D341Med (cell line): Measurements from ENCODE around the gene AMDHD2.
"Not testable (repeated sequence)": the region's sequence is repeated elsewhere in the genome, so short reads cannot be mapped to it uniquely, and the experiment has no call there.

ENCODE experiments used
- DNase-seq: peaks from one replicate; pipeline ENCODE4 v3.0.0; 2012; ENCODE audit warnings: low spot score

AMDHD2 gene, protein sequence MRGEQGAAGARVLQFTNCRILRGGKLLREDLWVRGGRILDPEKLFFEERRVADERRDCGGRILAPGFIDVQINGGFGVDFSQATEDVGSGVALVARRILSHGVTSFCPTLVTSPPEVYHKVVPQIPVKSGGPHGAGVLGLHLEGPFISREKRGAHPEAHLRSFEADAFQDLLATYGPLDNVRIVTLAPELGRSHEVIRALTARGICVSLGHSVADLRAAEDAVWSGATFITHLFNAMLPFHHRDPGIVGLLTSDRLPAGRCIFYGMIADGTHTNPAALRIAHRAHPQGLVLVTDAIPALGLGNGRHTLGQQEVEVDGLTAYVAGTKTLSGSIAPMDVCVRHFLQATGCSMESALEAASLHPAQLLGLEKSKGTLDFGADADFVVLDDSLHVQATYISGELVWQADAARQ

DNA sequence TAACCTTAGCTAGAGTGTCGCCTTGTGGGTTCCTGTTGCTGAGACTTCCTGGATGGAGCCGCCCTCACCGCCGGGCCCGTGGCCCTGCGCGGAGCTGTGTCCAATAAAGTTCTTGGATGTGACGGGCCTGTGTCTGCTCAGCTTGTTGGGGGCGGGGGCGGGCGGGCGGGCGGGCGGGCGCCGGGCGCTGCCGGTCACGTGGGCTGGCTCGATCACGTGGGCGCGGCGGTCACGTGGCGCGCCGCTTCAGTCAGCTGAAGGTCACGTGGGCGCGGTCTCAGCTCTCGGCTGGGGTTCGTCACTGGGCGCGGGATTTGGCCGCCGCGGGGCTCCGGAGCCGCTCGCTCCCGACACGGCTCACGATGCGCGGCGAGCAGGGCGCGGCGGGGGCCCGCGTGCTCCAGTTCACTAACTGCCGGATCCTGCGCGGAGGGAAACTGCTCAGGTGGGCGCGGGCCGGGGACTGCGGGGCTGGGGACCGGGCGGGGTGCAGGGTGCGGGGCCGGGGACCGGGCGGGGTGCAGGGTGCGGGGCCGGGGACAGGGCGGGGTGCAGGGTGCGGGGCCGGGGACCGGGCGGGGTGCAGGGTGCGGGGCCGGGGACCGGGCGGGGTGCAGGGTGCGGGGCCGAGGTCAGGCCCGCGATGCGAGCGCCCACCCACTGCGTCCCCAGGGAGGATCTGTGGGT is at the start of gene AMDHD2:
Gene AMDHD2, plus strand, starts transcription at position 275 of the 687 bp plus-strand sequence. Its CDS starts 88 bp downstream, at position 363.
- DNase-seq, result peak; percentile 95

DNA sequence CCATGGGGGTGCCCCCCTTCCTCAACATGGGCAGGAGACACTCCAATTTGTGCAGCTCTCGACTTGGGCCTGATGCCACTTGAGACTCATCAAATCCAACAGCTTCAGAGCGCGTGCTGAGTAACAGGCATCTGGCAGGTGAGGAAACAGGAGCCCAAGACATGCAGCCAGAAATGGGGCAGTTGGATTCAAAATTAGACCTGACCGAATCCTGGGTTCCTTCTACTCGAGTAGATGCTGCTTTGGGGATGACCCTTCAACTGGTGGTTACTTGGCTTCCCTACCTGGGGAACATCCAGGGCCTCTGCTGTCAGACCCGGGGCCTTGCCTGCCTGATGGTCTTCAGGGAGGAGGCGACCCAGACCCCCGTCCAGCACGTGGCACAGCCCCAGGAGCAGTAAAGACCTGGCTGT is 49.6 kb upstream of the AMDHD2 start:
- no peak for DNase-seq

DNA sequence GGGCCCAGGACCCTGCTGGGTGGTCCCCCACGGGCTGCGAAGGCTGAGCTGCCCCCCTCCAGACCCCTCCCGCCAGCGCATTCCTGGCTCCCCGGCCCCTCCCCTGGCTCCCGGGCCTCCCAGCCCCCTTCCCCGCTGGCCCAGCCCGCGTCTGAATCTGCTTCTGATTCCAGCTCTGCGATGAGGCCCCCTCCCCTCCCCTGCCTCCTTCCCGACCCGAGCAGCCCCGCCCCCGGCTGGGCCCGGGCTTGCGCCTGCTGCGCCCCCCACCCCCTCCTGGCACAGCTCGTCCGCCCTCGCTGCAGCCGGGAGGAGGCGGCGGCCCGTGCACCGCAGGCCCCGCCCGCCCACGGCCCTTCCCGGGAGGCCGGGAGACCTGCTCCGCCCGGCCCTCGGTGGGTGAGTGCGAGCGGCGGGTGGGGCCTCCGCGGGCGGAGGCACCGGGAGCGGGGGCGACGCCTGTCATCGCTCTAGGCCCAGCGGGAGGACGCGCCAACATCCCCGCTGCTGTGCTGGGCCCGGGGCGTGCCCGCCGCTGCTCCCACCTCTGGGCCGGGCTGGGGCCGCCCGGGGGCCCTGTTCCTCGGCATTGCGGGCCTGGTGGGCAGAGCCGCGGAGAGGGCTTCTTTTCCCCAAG is 49.0 kb upstream of the AMDHD2 start, which contains the start of gene NTN3:
Gene NTN3, plus strand, starts transcription at position 282 of the 637 bp plus-strand sequence. CDS start 405 bp downstream, outside the sequence.
- DNase-seq, result peak; percentile 89

DNA sequence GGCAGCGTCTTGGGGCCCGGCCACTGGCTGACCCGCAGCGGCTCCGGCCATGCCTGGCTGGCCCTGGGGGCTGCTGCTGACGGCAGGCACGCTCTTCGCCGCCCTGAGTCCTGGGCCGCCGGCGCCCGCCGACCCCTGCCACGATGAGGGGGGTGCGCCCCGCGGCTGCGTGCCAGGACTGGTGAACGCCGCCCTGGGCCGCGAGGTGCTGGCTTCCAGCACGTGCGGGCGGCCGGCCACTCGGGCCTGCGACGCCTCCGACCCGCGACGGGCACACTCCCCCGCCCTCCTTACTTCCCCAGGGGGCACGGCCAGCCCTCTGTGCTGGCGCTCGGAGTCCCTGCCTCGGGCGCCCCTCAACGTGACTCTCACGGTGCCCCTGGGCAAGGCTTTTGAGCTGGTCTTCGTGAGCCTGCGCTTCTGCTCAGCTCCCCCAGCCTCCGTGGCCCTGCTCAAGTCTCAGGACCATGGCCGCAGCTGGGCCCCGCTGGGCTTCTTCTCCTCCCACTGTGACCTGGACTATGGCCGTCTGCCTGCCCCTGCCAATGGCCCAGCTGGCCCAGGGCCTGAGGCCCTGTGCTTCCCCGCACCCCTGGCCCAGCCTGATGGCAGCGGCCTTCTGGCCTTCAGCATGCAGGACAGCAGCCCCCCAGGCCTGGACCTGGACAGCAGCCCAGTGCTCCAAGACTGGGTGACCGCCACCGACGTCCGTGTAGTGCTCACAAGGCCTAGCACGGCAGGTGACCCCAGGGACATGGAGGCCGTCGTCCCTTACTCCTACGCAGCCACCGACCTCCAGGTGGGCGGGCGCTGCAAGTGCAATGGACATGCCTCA is 48.3 kb upstream of the AMDHD2 start:
- no peak for DNase-seq

DNA sequence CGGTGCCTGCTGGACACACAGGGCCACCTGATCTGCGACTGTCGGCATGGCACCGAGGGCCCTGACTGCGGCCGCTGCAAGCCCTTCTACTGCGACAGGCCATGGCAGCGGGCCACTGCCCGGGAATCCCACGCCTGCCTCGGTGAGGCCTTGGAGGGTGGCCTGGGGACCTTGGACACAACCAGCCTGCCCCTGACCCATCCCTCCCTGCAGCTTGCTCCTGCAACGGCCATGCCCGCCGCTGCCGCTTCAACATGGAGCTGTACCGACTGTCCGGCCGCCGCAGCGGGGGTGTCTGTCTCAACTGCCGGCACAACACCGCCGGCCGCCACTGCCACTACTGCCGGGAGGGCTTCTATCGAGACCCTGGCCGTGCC is 47.7 kb upstream of the AMDHD2 start:
- no peak for DNase-seq

DNA sequence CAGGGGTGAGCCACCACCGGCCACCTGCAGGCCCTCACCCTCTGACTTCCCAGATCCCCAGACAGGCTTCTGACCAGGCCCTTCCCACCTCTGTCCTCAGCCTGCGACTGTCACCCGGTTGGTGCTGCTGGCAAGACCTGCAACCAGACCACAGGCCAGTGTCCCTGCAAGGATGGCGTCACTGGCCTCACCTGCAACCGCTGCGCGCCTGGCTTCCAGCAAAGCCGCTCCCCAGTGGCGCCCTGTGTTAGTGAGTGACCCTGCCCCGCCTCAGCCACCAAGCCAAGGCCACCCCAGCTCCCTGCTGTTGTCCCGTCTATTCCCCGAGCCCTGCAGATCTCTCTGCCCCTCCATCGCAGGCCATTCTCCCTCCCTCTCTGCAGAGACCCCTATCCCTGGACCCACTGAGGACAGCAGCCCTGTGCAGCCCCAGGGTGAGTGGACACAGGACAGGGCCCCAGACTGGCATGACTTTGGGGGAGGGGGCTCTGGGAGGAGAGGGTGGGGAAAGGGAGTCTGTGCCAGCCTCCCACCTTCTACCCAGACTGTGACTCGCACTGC is 47.2 kb upstream of the AMDHD2 start:
- no peak for DNase-seq

DNA sequence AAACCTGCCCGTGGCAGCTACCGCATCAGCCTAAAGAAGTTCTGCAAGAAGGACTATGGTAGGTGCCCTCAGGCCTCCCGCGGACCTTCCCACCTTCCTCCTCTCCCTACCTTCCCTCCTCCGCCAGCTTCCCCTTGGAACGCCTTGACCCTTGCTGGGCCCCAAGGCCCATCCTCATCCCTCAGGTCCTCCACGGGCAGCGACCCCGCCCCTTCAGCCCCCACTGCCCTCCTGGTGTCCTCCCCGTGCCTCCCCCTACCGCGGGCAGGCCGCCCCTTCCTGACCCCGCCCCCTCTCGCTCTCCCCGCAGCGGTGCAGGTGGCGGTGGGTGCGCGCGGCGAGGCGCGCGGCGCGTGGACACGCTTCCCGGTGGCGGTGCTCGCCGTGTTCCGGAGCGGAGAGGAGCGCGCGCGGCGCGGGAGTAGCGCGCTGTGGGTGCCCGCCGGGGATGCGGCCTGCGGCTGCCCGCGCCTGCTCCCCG is 46.7 kb upstream of the AMDHD2 start:
- DNase-seq, result peak; percentile 64

DNA sequence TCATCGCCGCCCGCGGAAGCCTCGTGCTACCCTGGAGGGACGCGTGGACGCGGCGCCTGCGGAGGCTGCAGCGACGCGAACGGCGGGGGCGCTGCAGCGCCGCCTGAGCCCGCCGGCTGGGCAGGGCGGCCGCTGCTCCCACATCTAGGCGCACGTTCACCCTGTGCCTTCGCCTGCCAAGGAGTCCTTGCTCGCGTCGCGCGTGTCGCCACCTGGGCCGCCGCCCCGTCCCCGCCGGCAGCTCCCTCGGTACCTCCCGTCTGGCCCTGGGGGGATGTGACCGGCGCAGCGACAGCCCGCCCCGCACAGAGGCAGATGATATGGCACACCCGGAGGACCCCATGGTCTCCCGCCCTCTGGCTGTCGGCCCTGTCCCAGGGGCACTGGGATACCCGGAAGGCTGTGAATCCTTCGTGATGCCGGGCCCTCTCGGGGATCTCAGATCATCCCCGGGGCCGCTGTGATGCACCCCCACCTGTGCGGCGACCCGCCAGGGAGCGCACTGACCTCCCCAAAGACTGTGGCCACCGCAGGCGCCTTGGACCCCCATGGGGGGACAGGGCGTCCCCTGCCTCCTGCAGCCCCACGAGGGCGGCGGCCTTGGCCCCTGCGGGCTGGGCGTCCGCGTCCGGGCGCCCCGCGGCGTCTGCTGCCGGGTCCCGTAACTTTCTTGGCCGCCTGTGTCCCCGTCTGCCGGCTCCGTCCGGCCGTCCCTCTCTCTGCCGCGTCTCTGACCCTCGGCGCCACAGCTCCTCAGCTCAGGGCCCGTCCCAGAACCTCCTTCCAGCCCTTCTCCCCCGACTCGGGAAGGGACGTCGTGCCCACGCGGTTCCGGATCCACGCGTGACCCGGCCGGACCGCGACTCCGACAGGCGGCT is 45.9 kb upstream of the AMDHD2 start:
- DNase-seq, result peak; percentile 61

DNA sequence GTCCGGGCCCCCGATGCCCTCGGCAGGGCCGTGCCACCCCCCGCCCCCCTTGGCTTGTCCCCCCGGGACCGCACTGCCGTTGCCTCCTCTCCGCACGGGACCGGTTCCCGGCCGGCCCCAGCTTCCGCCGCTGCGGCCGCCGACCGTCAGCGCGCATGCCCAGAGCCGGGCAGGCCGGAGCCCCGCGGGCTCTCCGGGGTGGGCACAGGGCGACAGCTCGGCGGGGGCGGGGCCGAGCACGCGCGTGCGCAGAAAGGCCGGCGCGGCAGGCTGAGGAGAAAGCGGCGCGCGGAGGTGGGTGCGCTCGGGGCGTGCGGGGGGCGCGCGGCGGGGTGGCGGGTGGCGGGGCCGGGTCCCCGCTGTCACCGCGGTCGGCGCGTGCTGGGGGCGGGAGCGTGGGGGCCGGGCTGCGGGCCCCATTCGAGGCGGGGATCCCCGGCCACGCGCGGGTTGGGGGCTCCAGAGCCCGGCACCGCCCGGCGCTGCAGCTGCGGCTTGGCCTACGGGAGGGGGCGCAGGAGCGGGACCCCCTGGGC is 45.2 kb upstream of the AMDHD2 start, which contains the start of gene TBC1D24:
Gene TBC1D24, plus strand, starts transcription at position 251 of the 536 bp plus-strand sequence. CDS start 21,022 bp downstream, outside the sequence.
- peak; percentile 96 for DNase-seq

DNA sequence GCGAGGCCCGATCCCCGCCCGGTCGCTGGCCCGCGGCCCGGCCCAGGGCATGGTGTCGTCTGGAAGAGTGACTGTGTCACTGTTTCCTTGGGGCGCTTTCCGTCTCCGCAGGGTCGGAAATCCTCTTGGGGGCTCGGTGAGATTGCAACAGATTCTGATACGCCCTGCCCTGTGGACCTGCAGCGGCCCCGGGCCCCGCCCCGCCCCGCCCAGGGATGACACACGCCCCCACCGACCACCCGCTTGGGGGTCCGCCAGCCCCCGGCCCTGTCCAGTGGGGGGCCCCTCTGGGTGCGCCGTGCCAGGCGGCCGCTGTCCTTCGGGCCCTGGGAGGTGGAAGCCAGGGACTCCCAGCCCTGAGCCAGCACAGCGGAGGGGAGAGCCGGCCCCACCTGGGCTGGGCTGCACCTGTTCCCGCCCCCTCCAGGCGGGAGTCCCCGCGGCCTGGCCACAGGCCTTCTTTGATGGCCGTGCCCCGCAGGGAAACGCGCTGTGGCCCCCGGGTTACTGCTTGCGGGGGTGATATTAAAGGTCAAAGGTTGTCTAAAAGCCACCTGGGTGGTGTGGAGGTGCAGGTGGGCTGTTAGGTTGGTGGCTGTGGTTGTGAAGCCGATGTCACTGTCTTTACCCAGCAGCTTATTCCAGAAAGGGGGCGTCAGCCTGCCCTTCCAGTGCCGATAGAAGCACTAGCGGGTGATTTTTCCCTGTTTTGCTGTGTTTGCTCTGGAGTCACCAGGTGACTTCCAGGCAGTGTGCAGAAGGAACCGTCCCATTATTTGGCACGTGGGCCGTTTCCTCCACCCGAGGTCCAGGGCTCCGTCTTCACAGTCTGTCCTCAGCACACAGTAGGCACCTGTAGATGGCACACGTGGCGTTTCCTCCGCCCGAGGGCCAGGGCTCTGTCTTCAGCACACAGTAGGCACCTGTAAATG is 44.5 kb upstream of the AMDHD2 start:
- peak; percentile 64 for DNase-seq

DNA sequence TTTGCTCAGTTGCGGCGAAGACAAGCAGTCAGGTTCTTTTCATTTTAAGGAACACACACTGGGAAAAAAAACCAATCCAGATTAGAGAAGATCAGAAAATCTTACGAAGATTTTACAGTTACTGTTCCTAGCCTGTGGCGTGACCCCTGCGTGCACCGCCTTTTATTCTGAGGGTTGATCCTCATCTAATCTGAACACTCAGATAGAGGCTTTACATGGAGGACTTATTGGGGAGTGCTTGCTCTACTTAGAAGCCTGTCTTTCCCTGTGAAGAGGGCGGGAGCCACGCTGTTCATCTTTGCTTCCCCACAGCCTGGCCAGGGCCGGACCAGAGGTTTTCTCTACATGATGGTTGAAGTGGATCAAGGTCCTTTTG is 43.8 kb upstream of the AMDHD2 start:
- DNase-seq, result no peak

DNA sequence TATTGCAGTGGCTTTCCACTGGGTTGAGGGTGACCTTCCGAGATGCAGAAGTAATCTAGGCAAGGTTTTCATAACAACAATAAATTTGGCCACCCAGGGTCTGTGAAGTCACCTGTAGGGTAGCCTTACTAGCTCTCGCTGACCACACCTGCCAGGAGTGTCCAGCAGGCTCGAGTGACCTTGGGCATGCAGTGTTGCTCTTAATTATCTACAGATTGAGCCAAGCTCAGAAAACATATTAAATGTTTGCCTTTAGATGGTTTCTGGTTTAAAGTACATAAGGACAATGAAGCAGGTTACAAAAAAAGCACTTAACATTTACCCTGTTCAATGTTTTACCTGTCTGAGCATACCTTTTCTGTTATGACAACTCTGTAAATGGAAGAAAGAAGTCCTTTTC is 43.4 kb upstream of the AMDHD2 start:
- no peak for DNase-seq

DNA sequence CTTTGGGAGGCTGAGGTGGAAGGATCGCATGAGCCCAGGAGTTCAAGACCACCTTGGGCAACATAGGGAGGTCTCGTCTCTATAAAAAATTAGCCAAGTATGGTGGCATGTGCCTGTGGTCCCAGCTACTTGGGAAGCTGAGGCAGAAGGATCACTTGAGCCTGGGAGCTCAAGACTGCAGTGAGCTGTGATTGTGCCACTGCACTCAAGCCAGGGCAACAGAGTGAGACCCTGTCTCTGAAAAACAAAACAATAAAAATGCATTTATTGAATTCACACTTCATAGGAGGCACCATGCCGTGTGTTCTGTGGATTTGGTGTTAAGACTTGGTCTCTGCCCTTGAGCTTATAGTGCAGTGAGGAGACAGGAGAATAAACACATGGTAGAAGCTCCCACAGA is 42.8 kb upstream of the AMDHD2 start:
- DNase-seq, result no peak

DNA sequence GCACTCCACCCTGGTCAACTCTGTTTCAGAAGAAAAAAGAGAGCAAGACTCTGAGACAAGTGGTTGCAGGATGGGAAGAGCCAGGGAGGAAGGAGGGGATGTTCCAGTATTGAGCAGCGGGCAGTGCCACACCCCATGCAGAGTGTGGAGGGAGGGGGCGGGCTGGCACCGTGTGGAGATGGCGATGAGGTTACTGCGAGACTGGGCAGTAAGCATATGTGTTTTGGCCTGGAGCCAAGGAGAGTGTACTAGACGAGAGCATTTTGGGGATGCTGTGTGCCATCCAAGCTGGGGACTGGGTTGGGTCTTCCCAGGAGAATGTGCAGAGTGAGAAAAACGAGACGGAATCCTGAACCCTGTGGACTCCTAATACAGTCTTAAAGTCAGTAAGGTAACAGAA is 41.9 kb upstream of the AMDHD2 start:
- DNase-seq, result no peak

DNA sequence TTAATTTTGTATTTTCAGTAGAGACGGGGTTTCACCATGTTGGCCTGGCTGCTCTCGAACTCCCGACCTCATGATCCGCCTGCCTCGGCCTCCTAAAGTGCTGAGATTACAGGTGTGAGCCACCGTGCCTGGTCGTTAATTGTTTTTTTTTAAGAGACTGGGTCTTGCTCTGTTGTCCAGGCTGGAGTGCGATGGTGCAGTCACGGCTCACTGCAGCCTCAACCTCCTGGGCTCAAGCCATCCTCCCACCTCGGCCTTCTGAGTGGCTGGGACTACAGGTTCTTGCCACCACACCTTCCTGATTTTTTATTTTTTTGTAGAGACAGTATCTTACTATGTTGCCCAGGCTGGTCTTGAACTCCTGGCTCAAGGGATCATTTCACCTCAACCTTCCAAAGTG is 40.2 kb upstream of the AMDHD2 start:
- not testable (repeated sequence) for DNase-seq

DNA sequence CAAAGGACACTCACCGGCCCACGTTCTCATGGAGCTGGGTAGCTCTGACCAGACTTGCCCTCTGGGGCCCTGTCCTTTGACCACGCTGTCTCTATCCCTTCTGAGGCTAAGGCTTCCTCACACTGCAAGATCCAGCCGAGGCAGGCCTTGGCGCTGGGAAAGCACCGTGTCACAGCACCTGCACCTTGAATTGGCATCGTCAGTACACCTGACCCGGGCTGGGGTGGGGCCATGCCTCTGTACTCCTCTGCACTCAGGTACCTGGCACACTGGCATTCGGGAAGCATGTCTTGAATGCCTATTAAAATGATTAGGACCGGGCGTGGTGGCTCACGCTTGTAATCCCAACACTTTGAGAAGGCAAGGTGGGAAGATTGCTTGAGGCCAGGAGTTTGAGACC is 39.2 kb upstream of the AMDHD2 start:
- no peak for DNase-seq

DNA sequence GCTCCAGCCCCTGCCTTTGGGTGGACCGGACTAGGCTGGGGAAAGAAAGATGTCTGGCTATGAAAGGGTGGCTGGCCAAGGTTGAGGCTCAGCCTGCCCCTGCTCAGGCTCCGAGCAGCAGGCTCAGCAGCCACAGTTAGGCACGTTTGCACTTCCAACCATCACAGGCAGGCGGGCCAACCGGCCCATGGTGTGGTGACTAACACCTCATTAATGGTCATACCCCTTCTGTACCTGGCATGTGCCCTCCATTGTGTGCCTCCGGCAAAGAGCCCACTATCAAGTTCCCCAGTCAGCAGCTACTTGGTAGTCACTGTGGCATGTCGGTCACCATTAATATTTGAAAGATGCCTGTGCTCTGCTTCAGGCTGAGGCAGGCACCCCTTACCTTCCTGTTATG is 38.5 kb upstream of the AMDHD2 start:
- no peak for DNase-seq

DNA sequence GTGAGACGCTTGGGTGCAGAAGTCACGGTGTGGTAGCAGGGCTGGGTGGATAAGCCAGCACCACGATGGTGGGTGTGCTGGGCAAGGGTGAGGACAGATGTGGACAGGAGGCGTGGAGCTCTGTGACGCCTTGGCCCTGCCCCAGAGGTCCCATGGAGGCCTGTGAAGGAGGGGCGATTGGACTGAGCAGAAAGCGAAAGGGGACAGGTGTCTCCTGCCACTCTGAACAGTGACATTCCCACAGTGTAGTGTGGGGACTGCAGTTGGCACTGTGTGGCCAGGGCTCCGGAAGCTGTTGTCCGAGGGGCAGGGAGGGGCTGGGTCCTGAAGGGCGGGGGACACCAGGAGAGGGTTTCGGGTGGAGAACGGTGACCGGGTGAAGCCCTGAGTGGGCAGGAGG is 37.9 kb upstream of the AMDHD2 start:
- DNase-seq, result no peak
